GM19372 (cell line): Measurements from ENCODE around the gene DEFB119.
"Not testable (repeated sequence)": the region's sequence is repeated elsewhere in the genome, so short reads cannot be mapped to it uniquely, and the experiment has no call there.

Source experiments
- ATAC-seq: cut with Tn5 transposase; IDR thresholded peaks from one replicate; pipeline ENCODE4 v1.9.1; 2021; ENCODE audit warnings: mild to moderate bottlenecking, low read depth, moderate library complexity; ENCODE audit not compliant: unreplicated experiment

Gene DEFB119, protein sequence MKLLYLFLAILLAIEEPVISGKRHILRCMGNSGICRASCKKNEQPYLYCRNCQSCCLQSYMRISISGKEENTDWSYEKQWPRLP

DNA sequence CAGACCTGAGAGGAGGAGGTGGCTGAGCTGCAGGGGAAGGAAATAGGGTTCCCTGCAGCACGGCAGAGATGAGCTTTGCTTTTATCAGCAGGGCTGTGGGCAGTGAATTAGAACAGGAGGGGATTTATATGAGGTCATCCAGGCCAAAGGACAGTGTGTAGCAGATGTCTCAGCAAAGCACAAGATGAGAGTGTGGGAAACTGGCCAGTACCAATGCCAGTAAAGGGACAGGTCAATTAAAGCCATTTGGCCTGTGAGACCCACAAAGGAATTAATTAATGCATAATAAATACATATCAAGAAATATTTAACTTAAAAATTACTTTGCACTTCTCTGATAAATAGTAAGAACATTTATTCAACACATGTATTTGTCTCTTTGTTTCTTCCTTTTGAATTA, at the start of gene DEFB119:
Gene DEFB119 (minus strand): TSS at position 101 of the 400 bp plus-strand sequence. CDS start 107 bp downstream, outside the sequence.
- ATAC-seq: no peak

GRCh38 chr20:31430568-31431115, 40.3 kb upstream of the DEFB119 start:
- no peak for ATAC-seq

DNA sequence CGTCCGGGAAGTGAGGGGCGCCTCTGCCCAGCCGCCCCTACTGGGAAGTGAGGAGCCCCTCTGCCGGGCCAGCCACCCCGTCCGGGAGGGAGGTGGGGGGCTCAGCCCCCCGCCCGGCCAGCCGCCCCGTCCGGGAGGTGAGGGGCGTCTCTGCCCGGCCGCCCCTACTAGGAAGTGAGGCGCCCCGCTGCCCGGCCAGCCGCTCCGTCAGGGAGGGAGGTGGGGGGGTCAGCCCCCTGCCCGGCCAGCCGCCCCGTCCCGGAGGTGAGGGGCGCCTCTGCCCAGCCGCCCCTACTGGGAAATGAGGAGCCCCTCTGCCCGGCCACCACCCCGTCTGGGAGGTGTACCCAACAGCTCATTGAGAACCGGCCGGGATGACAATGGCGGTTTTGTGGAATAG, 37.2 kb upstream of the DEFB119 start:
- not testable (repeated sequence) for ATAC-seq

DNA sequence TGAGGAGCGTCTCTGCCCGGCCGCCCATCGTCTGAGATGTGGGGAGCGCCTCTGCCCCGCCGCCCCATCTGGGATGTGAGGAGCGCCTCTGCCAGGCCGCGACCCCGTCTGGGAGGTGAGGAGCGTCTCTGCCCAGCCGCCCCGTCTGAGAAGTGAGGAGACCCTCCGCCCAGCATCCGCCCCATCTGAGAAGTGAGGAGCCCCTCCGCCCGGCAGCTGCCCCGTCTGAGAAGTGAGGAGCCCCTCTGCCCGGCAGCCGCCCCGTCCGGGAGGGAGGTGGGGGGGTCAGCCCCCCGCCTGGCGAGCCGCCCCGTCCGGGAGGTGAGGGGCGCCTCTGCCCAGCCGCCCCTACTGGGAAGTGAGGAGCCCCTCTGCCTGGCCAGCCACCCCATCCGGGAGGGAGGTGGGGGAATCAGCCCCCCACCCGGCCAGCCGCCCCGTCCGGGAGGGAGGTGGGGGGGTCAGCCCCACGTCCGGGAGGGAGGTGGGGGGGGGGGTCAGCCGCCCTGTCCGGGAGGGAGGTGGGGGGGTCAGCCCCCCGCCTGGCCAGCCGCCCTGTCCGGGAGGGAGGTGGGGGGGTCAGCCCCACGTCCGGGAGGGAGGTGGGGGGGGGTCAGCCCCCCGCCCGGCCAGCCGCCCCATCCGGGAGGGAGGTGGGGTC, 36.6 kb upstream of the DEFB119 start:
- not testable (repeated sequence) for ATAC-seq

GRCh38 chr20:31425797-31426196, 35.4 kb upstream of the DEFB119 start:
- ATAC-seq: no peak

- ATAC-seq: no peak
These were observed 27.9 kb upstream of the DEFB119 start for GRCh38 chr20:31418307-31418706.

DNA sequence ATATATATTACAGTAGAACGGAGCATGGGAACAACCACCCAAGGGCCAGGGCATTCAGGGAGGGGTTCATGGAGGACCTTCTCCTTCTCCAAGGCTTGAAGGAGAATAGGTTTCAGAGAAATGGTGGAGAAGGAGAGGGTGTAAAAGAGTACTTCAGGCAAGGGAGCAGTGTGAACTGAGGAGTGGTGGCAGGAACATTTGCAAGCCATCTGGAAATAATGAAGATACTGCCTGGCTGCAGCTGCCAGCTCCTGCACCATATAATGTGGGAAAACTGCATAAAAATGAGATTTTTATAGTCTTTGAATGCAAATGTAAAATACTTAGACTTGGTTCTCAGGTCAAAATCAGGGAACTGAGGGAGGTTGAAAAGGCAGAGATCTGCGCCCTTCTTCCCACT, 25.3 kb upstream of the DEFB119 start:
- no peak for ATAC-seq

- no peak for ATAC-seq
These were observed 24.0 kb upstream of the DEFB119 start for GRCh38 chr20:31414381-31414780.

GRCh38 chr20:31410011-31410410, 19.6 kb upstream of the DEFB119 start:
- no peak for ATAC-seq

- ATAC-seq: no peak
These were observed 15.7 kb upstream of the DEFB119 start, which contains the start of gene DEFB121 for GRCh38 chr20:31406115-31406514. Gene DEFB121, minus strand, starts transcription at chr20:31406215. Its CDS starts 63 bp downstream, at chr20:31406152.

- ATAC-seq: no peak
These were observed 13.5 kb upstream of the DEFB119 start for GRCh38 chr20:31403886-31404285.

DNA sequence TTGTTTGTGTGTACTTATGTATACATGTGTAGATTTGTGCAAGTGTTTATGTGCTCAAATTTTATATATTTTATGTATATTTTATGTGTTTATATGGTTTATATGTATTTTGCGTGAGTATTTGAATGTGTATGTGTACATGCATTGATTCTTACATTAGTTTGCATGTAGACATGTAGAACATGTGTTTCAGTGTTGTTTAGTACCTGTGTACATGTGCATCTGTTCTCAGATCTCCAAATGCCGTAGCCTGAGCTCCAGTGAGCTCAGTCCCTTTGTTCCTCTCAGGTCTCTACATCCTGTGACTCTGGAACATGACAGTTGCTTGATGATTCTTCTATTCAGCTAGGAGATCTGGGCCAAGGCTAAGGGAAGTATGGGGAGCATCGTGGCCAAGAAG, 4.5 kb upstream of the DEFB119 start:
- no peak for ATAC-seq

GRCh38 chr20:31392836-31393235, 2.4 kb upstream of the DEFB119 start:
- ATAC-seq: no peak

DNA sequence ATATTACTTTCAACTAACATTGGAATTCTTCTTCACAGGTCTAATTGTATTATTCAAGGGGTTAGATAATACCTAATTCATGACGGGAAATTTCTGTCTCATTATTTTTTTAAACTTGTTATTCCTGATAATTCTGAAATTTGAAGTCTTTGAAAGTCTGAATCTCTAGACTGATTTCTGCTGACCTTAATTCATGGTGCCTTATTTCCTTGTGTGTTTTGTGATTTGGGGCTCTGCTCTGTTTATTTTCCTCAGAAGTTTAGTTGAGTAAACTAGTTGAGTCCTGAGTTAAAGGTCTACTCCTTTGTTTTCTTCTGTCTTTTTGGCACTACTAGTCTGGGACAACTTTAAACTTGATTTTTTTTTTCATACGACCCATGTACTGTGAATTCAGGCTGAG, 16.0 kb downstream of the DEFB119 start:
- ATAC-seq: no peak

DNA sequence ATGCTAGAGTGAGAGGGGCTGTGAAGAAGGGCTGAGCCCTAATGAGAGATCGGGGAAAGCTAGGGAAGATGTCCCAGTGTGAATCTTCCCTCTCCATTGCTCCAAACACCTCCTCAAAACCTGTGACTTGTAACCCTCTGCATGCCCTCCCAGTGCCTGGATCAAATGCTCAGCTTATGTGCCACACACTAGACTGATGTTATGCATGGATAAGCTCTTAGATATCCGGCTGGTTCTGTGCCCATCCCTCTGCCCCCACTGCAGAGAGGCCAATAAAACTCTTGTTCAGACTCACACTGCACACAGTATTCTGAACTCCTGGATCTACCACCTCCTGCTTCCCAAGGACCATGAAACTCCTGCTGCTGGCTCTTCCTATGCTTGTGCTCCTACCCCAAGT, 22.1 kb downstream of the DEFB119 start, which contains the start of gene DEFB118:
Gene DEFB118 (plus strand): TSS at position 301 of the 400 bp plus-strand sequence. CDS start 50 bp downstream, at position 351.
- ATAC-seq: no peak

DNA sequence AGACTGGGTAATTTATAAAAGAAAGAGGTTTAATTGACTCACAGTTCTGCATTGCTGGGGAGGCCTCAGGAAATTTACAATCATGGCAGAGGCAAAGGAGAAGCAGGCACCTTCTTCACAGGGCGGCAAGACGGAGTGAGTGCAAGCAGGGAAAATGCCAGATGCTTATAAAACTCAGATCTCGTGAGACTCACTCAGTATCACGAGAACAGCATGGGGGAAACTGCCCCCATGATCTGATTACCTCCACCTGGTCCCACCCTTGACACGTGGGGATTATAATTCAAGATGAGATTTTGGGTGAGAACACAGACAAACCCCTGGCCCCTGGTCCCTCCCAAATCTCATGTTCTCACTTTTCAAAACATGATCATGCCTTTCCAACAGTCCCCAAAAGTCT, 26.1 kb downstream of the DEFB119 start:
- ATAC-seq: not testable (repeated sequence)

- ATAC-seq: no peak
These were observed 27.1 kb downstream of the DEFB119 start for GRCh38 chr20:31363295-31363694.

DNA sequence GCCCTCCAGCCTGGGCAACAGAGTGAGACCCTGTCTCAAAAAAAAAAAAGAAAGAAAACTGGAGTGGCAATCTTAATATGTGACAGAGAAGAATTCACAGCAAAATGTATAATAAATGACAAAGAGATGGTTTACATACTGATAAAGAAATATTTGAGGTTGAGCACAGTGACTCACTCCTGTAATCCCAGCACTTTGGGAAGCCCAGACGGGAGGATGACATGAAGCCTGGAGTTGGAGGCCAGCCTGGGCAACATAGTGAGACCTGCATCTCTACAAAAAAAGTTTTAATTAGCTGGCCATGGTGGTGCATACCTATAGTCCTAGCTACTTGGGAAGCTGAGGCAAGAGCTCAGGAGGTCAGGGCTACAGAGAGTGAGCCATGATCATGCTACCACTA, 34.4 kb downstream of the DEFB119 start:
- no peak for ATAC-seq

- no peak for ATAC-seq
These were observed 48.9 kb downstream of the DEFB119 start for GRCh38 chr20:31341470-31341869.

GRCh38 chr20:31330893-31331292, 59.5 kb downstream of the DEFB119 start:
- ATAC-seq: no peak
